ENCODE results near the gene AGPAT3. TPM values are rescaled to one million over a fixed set of nuclear protein-coding genes. Genes with fewer than 3 reads are reported as not detected.

AGPAT3 gene
- total RNA-seq, 1 experiment from 2014 or later: 13.0 TPM

DNA sequence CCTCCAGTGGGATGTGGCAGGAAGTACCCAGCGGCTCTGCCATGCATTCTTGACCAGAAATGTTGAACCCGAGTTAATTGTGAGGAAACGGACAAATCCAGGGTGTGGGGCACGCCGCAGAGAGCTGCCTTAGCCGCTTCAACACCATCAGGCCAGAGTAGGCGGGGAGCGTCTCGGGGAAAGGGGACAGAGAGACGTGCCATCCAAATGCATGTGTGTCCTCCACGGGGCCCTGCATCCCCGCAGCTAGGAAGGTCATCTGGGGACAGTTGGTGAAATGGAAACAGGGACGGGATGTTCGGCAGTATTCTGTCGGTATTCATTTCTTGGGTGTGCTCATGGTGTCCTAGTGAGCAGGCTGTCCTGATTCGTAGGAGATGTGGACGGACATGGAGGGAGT, 88.0 kb downstream of the AGPAT3 start:
- H3T11ph ChIP-seq (ENCODE audit: low read length): no peak overlapping the region
- peaks cover 9 to 10% of the 10 kb centered on the region in 2 experiments; a peak in 4 of 5 replicates for H3K9me3 Mint-ChIP-seq
- no peak overlapping the region for H2BK5ac ChIP-seq (ENCODE audit: insufficient read length, low read length)
- H3K79me1 ChIP-seq (ENCODE audit: insufficient read depth, low read depth, low read length, poor library complexity, severe bottlenecking): no peaks in the 10 kb centered on the region
- H3K27ac ChIP-seq (ENCODE audit: insufficient read length, low read depth, low read length): no peak overlapping the region
- no peak overlapping the region for H3K23ac ChIP-seq (ENCODE audit: insufficient read length, low read depth, low read length)
- TF ChIP-seq, protein P1, sequence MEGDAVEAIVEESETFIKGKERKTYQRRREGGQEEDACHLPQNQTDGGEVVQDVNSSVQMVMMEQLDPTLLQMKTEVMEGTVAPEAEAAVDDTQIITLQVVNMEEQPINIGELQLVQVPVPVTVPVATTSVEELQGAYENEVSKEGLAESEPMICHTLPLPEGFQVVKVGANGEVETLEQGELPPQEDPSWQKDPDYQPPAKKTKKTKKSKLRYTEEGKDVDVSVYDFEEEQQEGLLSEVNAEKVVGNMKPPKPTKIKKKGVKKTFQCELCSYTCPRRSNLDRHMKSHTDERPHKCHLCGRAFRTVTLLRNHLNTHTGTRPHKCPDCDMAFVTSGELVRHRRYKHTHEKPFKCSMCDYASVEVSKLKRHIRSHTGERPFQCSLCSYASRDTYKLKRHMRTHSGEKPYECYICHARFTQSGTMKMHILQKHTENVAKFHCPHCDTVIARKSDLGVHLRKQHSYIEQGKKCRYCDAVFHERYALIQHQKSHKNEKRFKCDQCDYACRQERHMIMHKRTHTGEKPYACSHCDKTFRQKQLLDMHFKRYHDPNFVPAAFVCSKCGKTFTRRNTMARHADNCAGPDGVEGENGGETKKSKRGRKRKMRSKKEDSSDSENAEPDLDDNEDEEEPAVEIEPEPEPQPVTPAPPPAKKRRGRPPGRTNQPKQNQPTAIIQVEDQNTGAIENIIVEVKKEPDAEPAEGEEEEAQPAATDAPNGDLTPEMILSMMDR (conservative IDR thresholded peaks at IDR 0.05): no peak
- H3K4me1 Mint-ChIP-seq: peaks cover 2 to 3% of the 10 kb centered on the region in 2 experiments; a peak in 2 of 4 replicates
- no peak overlapping the region for H2AFZ ChIP-seq (ENCODE audit: low read length)
- H4K91ac ChIP-seq (ENCODE audit: insufficient read length, low read depth, low read length): no peak overlapping the region
- H2BK20ac ChIP-seq (ENCODE audit: low read depth, low read length, poor library complexity, severe bottlenecking): no peak overlapping the region
- H2AK5ac ChIP-seq (ENCODE audit: insufficient read length, low read length): no peak overlapping the region
- H2BK15ac ChIP-seq (ENCODE audit: low read depth, low read length): no peak overlapping the region
- no peak overlapping the region for H4K8ac ChIP-seq (replicated peaks; ENCODE audit: insufficient read length, low read depth, low read length)
- no peaks in the 10 kb centered on the region for H3K23me2 ChIP-seq (ENCODE audit: insufficient read length, low read depth, low read length, poor library complexity, severe bottlenecking)
- no peak overlapping the region for H2BK12ac ChIP-seq (ENCODE audit: insufficient read length, low read depth, low read length)
- peak overlapping the region in 1 of 3 experiments; percentile 70; a peak in 1 of 7 replicates for H3K27ac Mint-ChIP-seq
- H3K27me3 ChIP-seq (ENCODE audit: insufficient read depth, low read length): no peaks in the 10 kb centered on the region
- no peak overlapping the region for H2BK120ac ChIP-seq (ENCODE audit: low read depth, low read length, poor library complexity, severe bottlenecking)
- no CpG with 5 or more reads among the region's 17 CpGs for WGBS (ENCODE audit: extremely low coverage, insufficient read length, low lambda C conversion rate)
- H3K56ac ChIP-seq (ENCODE audit: insufficient read length, low read depth, low read length): no peak overlapping the region
- no peaks in the 10 kb centered on the region for H3K9me3 ChIP-seq (ENCODE audit: control insufficient read depth, low read depth, low read length)
- no peak overlapping the region for H4K5ac ChIP-seq (ENCODE audit: insufficient read length, low read depth, low read length)
- H3K4ac ChIP-seq (ENCODE audit: low read depth, low read length): no peak overlapping the region
- H3K79me2 ChIP-seq (ENCODE audit: insufficient read depth, low read length): no peaks in the 10 kb centered on the region
- no peaks in the 10 kb centered on the region for H3K27me3 Mint-ChIP-seq (ENCODE audit: low read depth)
- H3K14ac ChIP-seq (ENCODE audit: insufficient read depth, low read length): no peak overlapping the region
- DNase-seq: no peak
- no peaks in the 10 kb centered on the region for H4K20me1 ChIP-seq (ENCODE audit: control insufficient read depth, insufficient read depth, insufficient read length)
- no peaks in the 10 kb centered on the region; a peak in 1 of 7 replicates for H3K36me3 Mint-ChIP-seq (ENCODE audit: insufficient read depth in 1 of 3, low read depth in 3 of 3)
- H3K4me3 Mint-ChIP-seq: no peak overlapping the region
- H3K9ac ChIP-seq (ENCODE audit: extremely low read depth, insufficient read length, low read length): no peak overlapping the region
- H3K4me1 ChIP-seq (ENCODE audit: insufficient read depth, low read length): no peaks in the 10 kb centered on the region
- no peak overlapping the region for H3K4me2 ChIP-seq (ENCODE audit: insufficient read depth, insufficient read length, low read length)
- no peak overlapping the region for H3K18ac ChIP-seq (ENCODE audit: insufficient read length, low read depth, low read length)
